ENCODE results near the gene SORBS2.

SORBS2 gene

DNA sequence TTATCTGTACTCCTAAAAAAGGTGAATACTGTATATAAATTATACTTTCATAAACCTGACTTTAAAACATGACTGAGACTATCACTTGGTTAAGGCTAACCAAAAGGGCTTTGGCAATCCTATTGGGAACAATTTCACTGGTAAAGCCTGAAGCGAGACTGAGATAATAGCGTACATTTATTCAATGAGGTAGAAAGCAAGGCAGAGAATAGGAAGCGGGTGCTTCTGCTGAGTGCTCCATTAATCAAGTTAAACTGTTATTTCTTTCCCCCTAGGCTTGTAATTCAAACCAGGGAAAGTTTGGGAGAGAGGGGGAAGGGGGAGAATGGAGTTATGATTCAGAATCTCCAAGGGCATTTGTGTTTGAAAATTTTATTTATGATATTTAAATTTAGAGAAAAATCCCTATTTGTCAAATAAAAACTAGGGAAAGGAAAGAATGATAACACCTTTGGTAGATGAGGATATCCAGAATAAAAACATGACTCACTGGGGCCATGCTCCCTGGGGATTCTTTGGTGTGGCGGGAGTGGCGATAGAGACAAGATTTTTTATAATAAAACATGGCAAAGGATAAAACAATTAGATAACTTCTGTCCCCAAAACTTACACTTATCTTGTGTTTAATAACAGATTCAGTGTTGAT is 34.6 kb upstream of the SORBS2 start:
- TF ChIP-seq ZFX (IDR thresholded peaks at IDR 0.05; ENCODE audit: borderline replicate concordance), result no peak
- TF ChIP-seq, protein P1, sequence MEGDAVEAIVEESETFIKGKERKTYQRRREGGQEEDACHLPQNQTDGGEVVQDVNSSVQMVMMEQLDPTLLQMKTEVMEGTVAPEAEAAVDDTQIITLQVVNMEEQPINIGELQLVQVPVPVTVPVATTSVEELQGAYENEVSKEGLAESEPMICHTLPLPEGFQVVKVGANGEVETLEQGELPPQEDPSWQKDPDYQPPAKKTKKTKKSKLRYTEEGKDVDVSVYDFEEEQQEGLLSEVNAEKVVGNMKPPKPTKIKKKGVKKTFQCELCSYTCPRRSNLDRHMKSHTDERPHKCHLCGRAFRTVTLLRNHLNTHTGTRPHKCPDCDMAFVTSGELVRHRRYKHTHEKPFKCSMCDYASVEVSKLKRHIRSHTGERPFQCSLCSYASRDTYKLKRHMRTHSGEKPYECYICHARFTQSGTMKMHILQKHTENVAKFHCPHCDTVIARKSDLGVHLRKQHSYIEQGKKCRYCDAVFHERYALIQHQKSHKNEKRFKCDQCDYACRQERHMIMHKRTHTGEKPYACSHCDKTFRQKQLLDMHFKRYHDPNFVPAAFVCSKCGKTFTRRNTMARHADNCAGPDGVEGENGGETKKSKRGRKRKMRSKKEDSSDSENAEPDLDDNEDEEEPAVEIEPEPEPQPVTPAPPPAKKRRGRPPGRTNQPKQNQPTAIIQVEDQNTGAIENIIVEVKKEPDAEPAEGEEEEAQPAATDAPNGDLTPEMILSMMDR (IDR thresholded peaks at IDR 0.05), result no peak
- H3K27ac ChIP-seq, result no peak overlapping the region

DNA sequence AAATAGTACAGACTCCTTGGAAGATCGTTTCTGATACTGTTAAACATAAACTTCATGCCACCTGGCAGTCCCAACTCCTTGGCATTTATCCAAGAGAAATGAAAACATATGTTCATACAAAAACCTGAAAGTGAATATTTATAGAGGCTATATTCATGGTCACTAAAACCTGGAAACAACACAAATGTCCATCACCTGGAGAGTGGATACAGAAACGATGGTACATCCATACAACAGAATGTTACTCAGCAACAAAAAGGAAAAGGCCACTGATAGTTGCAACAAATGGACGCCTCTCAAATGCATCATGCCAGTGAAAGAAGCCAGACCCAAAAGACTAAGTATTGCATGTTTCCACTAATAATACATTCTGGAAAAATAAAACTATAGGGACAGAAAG is 34.0 kb upstream of the SORBS2 start:
- no peak overlapping the region for H3K27ac ChIP-seq
- TF ChIP-seq, protein P1 (IDR thresholded peaks at IDR 0.05), result no peak
- no peak for TF ChIP-seq ZFX (IDR thresholded peaks at IDR 0.05; ENCODE audit: borderline replicate concordance)

DNA sequence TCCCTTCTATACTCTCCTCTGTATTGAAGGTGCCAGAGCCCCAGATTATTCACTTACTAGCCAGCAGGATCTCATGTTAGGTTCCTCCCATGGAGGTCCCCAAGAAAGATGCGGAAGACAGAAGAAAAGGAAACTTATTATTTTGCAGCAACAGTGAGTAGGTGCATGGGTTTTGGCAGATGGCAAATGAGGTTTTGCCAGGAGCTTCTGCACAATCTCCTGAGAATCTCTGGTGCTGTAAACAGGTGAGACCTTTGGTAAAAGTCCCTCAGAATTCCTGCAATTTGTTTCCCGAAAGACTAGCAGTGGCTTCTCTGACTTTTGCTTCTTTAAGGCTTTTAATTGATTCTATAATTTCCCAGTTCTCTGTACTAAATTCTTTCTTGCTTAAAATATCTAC is 29.5 kb upstream of the SORBS2 start:
- no peak overlapping the region for H3K27ac ChIP-seq
- TF ChIP-seq ZFX (IDR thresholded peaks at IDR 0.05; ENCODE audit: borderline replicate concordance), result no peak

DNA sequence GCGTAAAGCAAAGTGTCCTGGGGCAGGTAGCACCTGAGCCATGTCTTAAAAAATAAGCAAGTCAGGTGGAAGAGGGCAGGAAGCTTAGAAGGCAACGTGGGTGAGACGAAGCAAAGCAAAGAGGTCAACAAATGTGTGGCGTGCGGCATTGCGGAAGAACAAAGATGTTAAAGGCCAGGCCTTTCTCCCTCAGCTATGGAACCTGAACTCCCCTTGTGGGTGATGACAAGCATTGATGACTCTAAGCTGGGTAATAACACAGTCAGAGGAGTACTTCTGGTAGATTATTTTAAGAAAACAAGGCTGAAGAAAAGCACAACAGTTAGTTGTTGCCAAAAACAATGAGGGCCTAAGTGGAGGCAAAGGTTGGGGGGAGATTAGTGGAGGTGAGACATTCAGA is 29.0 kb upstream of the SORBS2 start:
- no peak overlapping the region for H3K27ac ChIP-seq
- no peak for TF ChIP-seq ZFX (IDR thresholded peaks at IDR 0.05; ENCODE audit: borderline replicate concordance)

DNA sequence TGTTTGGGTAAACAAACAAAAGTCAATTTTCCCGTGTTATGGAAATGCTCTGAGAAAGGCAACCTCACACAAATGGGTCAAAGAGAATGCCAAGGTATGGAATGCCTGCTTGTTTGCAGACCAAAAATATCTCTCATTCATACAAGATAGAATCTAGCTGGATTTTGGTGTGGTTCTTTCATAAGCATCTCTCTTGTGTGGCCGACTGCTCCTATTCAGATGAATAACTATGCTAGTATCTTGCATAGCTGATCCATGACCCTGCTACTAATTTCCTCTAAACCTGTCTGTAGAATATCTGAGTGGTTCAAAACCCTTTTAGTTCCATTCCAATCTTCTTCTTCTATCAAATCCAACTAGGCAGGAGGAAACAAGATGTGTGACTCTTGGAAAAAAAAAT is 28.2 kb upstream of the SORBS2 start:
- H3K27ac ChIP-seq, result no peak overlapping the region
- TF ChIP-seq, protein P1 (IDR thresholded peaks at IDR 0.05), result no peak
- TF ChIP-seq ZFX (IDR thresholded peaks at IDR 0.05; ENCODE audit: borderline replicate concordance), result no peak

DNA sequence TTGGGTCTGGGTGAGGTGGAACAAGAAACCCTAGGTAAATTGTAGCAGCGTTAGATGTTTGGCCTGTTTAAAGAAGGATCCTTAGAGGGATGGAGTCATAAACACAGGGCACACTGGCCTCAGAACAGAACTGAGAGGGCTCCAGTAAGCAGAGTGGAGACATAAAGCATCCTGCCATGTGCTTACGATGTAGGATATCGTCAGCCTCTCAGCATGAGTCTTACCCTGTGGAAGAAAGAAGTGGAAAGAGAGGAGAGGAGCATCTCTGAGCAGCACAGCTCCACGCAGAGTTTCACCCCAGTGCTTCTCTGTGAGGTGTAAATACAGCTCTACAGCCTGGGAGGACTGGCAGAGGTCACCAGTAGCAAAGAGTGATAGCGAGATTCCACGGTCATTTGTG is 27.8 kb upstream of the SORBS2 start:
- no peak for TF ChIP-seq ZFX (IDR thresholded peaks at IDR 0.05; ENCODE audit: borderline replicate concordance)
- TF ChIP-seq, protein P1 (IDR thresholded peaks at IDR 0.05), result no peak
- H3K27ac ChIP-seq, result no peak overlapping the region

DNA sequence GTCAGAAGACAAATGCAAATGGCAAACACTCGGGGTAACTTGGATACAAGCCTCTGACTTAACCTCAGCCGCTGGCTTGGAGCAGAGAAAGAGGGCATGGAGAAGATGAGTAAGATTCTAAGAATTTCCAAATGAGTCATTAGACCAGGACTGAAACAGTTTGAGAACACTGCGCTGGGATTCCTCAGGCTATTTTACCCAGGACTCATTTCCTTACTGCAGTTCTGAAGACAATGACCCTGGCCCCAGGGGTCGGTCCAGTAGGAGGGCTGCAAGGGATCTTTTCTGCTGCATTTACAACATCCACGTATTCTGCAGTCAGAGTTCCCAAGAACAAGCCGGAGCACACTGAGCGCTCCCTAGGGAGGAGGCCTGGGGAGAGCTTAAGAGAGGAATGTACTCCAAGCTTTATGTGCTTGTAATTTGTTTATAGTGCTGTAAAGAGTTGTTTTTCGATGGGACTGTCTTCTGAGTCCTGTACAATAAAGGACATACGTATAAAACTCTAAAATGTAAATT is 27.3 kb upstream of the SORBS2 start:
- H3K27ac ChIP-seq, result no peak overlapping the region
- TF ChIP-seq, protein P1 (IDR thresholded peaks at IDR 0.05), result no peak
- no peak for TF ChIP-seq ZFX (IDR thresholded peaks at IDR 0.05; ENCODE audit: borderline replicate concordance)

DNA sequence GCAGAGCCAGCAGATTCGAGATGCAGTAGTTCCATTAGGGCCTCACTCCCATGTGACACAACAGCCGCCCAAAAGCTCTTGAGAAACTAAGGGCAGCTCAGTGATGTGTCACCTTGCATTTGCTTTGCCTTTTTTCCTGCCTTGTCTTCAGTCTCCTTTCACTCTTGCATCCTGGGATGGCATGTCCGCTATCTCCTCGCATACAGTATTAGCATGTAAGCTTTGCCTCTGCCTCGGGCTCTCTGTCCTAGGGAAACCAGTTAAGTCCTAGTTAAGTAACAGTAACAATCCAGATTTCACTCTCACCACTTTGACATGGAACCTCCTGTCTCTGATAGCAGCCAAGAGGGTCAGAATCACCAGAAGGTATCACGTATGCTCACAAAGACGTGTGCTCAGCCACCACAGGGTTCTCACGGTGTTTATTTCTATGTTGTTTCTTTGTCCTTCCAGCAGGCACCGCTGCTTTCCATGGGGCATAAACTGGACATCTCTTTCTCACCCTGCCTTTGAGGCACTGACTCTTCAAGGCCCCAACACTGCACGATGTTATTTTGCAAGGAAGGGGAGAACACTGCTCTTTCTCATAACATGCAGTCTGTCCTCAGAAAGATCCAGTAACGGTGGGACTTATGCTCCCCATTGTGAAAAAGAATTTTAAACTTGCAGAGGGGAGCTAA is 26.7 kb upstream of the SORBS2 start:
- TF ChIP-seq, protein P1 (IDR thresholded peaks at IDR 0.05), result no peak
- no peak for TF ChIP-seq ZFX (IDR thresholded peaks at IDR 0.05; ENCODE audit: borderline replicate concordance)

More for the DNA sequence above, 26.7 kb upstream of the SORBS2 start:
- no peak overlapping the region for H3K27ac ChIP-seq
